NT2/D1 (cell line): ENCODE data around the gene MAK.

Experiments used
- YY1 ChIP-seq: IDR thresholded peaks from 2 replicates; pipeline ENCODE4 v1.6.1; 2011; ENCODE audit not compliant: insufficient read length, insufficient read depth
- ZNF274 ChIP-seq: IDR thresholded peaks from 2 replicates; pipeline ENCODE4 v1.6.1; 2011; ENCODE audit warnings: mild to moderate bottlenecking, low read depth, low read length

- TF ChIP-seq ZNF274 (no peak), YY1 (no peak)
Measured at GRCh38 chr6:10880366-10880765, 42.0 kb upstream of the MAK start.
